ENCODE measurements around the gene MTHFSD. TPM values are rescaled to one million over a fixed set of nuclear protein-coding genes. Genes with fewer than 3 reads are reported as not detected.

MTHFSD gene
- total and polyA plus RNA-seq, 10 of the 15 experiments (the other 5 are each of a cell fraction or from before 2014, with no cell fraction given) = 2.2 to 24.5 (median 18.1) TPM

- TF ChIP-seq ZBTB33 (IDR thresholded peaks at IDR 0.05) = no peak
- TF ChIP-seq ZBTB4 (CRISPR knock-in tag; IDR thresholded peaks at IDR 0.05) = no peak
- TF ChIP-seq IKZF1 (conservative IDR thresholded peaks at IDR 0.05) = no peak
- no peak for TF ChIP-seq CHD4 (IDR thresholded peaks at IDR 0.05)
- no peak for TF ChIP-seq NFYA (IDR thresholded peaks at IDR 0.05; ENCODE audit: borderline replicate concordance, low read depth, low read length)
- no peak for TF ChIP-seq SUPT20H (IDR thresholded peaks at IDR 0.05; ENCODE audit: borderline replicate concordance, control insufficient read depth, low read depth, low read length)
These were observed 39.0 kb downstream of the MTHFSD start (continued) for GRCh38 chr16:86515777-86516622.

Measured in GM12878 (cell line).